HepG2 (cell line): Measurements from ENCODE around the gene HHEX. TPM values are rescaled to one million over a fixed set of nuclear protein-coding genes. Genes with fewer than 3 reads are reported as not detected.

Experiments
- FOXC1 ChIP-seq: sonication (generic); formaldehyde crosslinking; IDR thresholded peaks from 2 replicates; pipeline ENCODE4 v1.8.0; 2022; ENCODE audit warnings: mild to moderate bottlenecking, missing genetic modification reagents, borderline replicate concordance
- JUND ChIP-seq: sonication (generic); formaldehyde crosslinking; IDR thresholded peaks from 2 replicates; pipeline ENCODE4 v1.8.0; 2022; ENCODE audit warnings: mild to moderate bottlenecking, missing genetic modification reagents
- ZFAT ChIP-seq: sonication (generic); formaldehyde crosslinking; conservative IDR thresholded peaks from 2 replicates; pipeline ENCODE4 v1.8.1; 2023; ENCODE audit warnings: missing genetic modification reagents, inconsistent platforms
- ZNF30 ChIP-seq: sonication (generic); formaldehyde crosslinking; IDR thresholded peaks from 2 replicates; pipeline ENCODE4 v1.5.0; 2020; ENCODE audit warnings: mild to moderate bottlenecking, missing genetic modification reagents
- ZSCAN25 ChIP-seq: sonication (generic); formaldehyde crosslinking; IDR thresholded peaks from 2 replicates; pipeline ENCODE4 v1.8.0; 2022; ENCODE audit warnings: mild to moderate bottlenecking, missing genetic modification reagents
- polyA plus RNA-seq, 8 experiments: library from polyadenylated mRNA; depleted of rRNA in 3 of 8; stranded (reverse) in 7 of 8; unstranded in 1 of 8; fragments of >200 nt; fragmentation: Illumina TruSeq in 4 of 8; extraction: Trizol in 4 of 8; gene quantifications; 2 replicates each; pipeline versions ENCODE4 v1.2.1 to v1.2.3, GENCODE V29; 2011 to 2016; ENCODE audit warnings: low read depth in 4 of 8, missing spikeins in 1 of 8, mixed read lengths in 1 of 8; ENCODE audit not compliant: insufficient read depth in 1 of 8
- total RNA-seq, 5 experiments: library from RNA; depleted of rRNA; stranded (reverse); fragments of >200 nt; fragmentation: Illumina TruSeq; extraction: Trizol; gene quantifications; 2 replicates each; pipeline ENCODE4 v1.2.3, GENCODE V29; 2016; ENCODE audit warnings: low read depth in 1 of 5
- TF ChIP-seq, protein P1 (sequence below): sonication (generic); formaldehyde crosslinking; IDR thresholded peaks from 2 replicates; pipeline ENCODE4 v1.5.0; 2020; ENCODE audit warnings: missing genetic modification reagents
- TF ChIP-seq, protein P2 (sequence below): sonication (generic); formaldehyde crosslinking; IDR thresholded peaks from 2 replicates; pipeline ENCODE4 v1.9.0; 2021; ENCODE audit warnings: missing genetic modification reagents, mild to moderate bottlenecking, borderline replicate concordance
- TF ChIP-seq, protein P3 (sequence below), 2 experiments: IDR thresholded peaks; 2 replicates each; pipeline ENCODE4 v1.6.1; 2011 to 2012; ENCODE audit warnings: low read length in 2 of 2, borderline replicate concordance in 1 of 2, low read depth in 1 of 2, mild to moderate bottlenecking in 1 of 2, moderate library complexity in 1 of 2
- TF ChIP-seq, protein P4 (sequence below), 2 experiments: sonication (generic) in 1 of 2; formaldehyde crosslinking in 1 of 2; IDR thresholded peaks; 2 replicates each; pipeline versions ENCODE4 v1.4.0 to v1.6.1; 2018 to 2020; ENCODE audit warnings: missing genetic modification reagents in 2 of 2, borderline replicate concordance in 1 of 2, low read depth in 1 of 2, mild to moderate bottlenecking in 1 of 2, missing biosample characterization in 1 of 2
- TF ChIP-seq, protein P5 (sequence below): sonication (generic); formaldehyde crosslinking; IDR thresholded peaks from 2 replicates; pipeline ENCODE4 v1.5.0; 2020; ENCODE audit warnings: missing genetic modification reagents
- TF ChIP-seq, protein P6 (sequence below): sonication (generic); formaldehyde crosslinking; IDR thresholded peaks from 2 replicates; pipeline ENCODE4 v1.4.0; 2020; ENCODE audit warnings: missing genetic modification reagents

The HHEX gene
- total and polyA plus RNA-seq, 2 of the 13 experiments (the other 11 are each of a cell fraction or from before 2014, with no cell fraction given) = 44.5 to 48.7 TPM

DNA sequence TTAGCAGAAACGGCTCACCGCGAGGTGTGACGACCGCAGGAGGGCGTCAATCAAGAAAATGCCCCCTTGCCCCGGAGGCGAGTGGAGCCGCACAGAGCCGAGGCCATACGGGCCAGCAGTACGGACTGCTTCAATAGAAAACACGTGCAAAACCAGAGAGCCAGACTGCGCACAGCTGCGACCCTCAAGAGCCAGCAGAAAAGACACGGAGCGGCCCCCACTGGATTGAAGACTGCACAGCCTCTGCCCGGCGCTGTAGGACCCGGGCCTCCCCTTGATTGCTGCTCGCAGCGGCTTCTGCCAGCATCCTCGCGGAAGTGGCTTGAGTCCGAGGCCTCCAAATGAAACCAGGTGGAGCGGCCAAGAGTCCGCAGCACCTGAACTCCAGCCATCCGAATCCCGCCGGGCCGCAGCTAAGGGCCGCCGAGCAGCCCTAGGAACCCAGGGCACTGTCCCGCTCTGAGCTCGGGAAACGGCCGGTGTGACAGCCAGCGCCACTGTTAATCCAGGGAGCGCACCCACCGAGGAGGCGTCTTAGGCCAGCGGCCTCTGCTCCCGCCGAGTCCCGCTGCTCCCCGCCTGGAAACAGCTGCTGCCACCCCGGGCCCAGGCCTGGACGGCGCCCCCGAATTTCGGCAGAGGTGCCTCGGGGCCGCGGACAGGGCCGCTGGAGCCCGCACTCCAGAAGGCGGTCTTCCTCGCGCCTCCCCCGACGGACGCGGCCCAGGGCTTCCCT, 660 bp upstream of the HHEX start (continued):
- TF ChIP-seq, protein P1, sequence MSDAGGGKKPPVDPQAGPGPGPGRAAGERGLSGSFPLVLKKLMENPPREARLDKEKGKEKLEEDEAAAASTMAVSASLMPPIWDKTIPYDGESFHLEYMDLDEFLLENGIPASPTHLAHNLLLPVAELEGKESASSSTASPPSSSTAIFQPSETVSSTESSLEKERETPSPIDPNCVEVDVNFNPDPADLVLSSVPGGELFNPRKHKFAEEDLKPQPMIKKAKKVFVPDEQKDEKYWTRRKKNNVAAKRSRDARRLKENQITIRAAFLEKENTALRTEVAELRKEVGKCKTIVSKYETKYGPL (CRISPR knock-in tag) = peak; percentile 17; the same call in 1 of the 2 replicates
- TF ChIP-seq, protein P2, sequence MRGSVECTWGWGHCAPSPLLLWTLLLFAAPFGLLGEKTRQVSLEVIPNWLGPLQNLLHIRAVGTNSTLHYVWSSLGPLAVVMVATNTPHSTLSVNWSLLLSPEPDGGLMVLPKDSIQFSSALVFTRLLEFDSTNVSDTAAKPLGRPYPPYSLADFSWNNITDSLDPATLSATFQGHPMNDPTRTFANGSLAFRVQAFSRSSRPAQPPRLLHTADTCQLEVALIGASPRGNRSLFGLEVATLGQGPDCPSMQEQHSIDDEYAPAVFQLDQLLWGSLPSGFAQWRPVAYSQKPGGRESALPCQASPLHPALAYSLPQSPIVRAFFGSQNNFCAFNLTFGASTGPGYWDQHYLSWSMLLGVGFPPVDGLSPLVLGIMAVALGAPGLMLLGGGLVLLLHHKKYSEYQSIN (CRISPR knock-in tag) = no peak
- peak; percentile 81; the same call in 1 of the 2 replicates for TF ChIP-seq FOXC1 (CRISPR knock-in tag)
- TF ChIP-seq, protein P3, sequence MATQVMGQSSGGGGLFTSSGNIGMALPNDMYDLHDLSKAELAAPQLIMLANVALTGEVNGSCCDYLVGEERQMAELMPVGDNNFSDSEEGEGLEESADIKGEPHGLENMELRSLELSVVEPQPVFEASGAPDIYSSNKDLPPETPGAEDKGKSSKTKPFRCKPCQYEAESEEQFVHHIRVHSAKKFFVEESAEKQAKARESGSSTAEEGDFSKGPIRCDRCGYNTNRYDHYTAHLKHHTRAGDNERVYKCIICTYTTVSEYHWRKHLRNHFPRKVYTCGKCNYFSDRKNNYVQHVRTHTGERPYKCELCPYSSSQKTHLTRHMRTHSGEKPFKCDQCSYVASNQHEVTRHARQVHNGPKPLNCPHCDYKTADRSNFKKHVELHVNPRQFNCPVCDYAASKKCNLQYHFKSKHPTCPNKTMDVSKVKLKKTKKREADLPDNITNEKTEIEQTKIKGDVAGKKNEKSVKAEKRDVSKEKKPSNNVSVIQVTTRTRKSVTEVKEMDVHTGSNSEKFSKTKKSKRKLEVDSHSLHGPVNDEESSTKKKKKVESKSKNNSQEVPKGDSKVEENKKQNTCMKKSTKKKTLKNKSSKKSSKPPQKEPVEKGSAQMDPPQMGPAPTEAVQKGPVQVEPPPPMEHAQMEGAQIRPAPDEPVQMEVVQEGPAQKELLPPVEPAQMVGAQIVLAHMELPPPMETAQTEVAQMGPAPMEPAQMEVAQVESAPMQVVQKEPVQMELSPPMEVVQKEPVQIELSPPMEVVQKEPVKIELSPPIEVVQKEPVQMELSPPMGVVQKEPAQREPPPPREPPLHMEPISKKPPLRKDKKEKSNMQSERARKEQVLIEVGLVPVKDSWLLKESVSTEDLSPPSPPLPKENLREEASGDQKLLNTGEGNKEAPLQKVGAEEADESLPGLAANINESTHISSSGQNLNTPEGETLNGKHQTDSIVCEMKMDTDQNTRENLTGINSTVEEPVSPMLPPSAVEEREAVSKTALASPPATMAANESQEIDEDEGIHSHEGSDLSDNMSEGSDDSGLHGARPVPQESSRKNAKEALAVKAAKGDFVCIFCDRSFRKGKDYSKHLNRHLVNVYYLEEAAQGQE (IDR thresholded peaks at IDR 0.05; ENCODE audit: borderline replicate concordance in 1 of 2, low read depth in 1 of 2, low read length in 2 of 2) = no peak
- TF ChIP-seq ZNF30 = peak; percentile 91; the same call in 1 of the 2 replicates
- no peak for TF ChIP-seq ZSCAN25 (CRISPR knock-in tag)
- no peak for TF ChIP-seq ZFAT (CRISPR knock-in tag)
- TF ChIP-seq, protein P4, sequence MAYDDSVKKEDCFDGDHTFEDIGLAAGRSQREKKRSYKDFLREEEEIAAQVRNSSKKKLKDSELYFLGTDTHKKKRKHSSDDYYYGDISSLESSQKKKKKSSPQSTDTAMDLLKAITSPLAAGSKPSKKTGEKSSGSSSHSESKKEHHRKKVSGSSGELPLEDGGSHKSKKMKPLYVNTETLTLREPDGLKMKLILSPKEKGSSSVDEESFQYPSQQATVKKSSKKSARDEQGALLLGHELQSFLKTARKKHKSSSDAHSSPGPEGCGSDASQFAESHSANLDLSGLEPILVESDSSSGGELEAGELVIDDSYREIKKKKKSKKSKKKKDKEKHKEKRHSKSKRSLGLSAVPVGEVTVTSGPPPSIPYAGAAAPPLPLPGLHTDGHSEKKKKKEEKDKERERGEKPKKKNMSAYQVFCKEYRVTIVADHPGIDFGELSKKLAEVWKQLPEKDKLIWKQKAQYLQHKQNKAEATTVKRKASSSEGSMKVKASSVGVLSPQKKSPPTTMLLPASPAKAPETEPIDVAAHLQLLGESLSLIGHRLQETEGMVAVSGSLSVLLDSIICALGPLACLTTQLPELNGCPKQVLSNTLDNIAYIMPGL (CRISPR knock-in tag; IDR thresholded peaks at IDR 0.05; ENCODE audit: borderline replicate concordance in 1 of 2, low read depth in 1 of 2) = peak; percentile 66 to 94
- TF ChIP-seq, protein P5, sequence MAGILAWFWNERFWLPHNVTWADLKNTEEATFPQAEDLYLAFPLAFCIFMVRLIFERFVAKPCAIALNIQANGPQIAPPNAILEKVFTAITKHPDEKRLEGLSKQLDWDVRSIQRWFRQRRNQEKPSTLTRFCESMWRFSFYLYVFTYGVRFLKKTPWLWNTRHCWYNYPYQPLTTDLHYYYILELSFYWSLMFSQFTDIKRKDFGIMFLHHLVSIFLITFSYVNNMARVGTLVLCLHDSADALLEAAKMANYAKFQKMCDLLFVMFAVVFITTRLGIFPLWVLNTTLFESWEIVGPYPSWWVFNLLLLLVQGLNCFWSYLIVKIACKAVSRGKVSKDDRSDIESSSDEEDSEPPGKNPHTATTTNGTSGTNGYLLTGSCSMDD (CRISPR knock-in tag) = no peak
- TF ChIP-seq JUND (CRISPR knock-in tag) = no peak
- TF ChIP-seq, protein P6, sequence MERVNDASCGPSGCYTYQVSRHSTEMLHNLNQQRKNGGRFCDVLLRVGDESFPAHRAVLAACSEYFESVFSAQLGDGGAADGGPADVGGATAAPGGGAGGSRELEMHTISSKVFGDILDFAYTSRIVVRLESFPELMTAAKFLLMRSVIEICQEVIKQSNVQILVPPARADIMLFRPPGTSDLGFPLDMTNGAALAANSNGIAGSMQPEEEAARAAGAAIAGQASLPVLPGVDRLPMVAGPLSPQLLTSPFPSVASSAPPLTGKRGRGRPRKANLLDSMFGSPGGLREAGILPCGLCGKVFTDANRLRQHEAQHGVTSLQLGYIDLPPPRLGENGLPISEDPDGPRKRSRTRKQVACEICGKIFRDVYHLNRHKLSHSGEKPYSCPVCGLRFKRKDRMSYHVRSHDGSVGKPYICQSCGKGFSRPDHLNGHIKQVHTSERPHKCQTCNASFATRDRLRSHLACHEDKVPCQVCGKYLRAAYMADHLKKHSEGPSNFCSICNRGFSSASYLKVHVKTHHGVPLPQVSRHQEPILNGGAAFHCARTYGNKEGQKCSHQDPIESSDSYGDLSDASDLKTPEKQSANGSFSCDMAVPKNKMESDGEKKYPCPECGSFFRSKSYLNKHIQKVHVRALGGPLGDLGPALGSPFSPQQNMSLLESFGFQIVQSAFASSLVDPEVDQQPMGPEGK (CRISPR knock-in tag) = peak; percentile 78
